IMR-90 (cell line): ENCODE results near the gene BAD.

Source experiments
- CHD1 ChIP-seq: IDR thresholded peaks from 2 replicates; pipeline ENCODE4 v1.6.1; 2012; ENCODE audit warnings: low read depth, low read length, improper control_type of control experiment
- CTCF ChIP-seq: conservative IDR thresholded peaks from 2 replicates; pipeline ENCODE4 v1.5.1; 2012; ENCODE audit warnings: mild to moderate bottlenecking, low read depth, low read length, improper control_type of control experiment
- MAFK ChIP-seq: IDR thresholded peaks from 2 replicates; pipeline ENCODE4 v1.6.1; 2012; ENCODE audit warnings: low read depth, low read length, improper control_type of control experiment
- POLR2A ChIP-seq: IDR thresholded peaks from 2 replicates; pipeline ENCODE4 v1.6.1; 2012; ENCODE audit warnings: mild to moderate bottlenecking, low read depth, low read length

- TF ChIP-seq CTCF (no peak), POLR2A (no peak), MAFK (no peak), CHD1 (no peak)
Measured at GRCh38 chr11:64247729-64248531, 36.5 kb downstream of the BAD start.
